ENCODE data around the gene LHPP.

- TF ChIP-seq CTCF (IDR thresholded peaks at IDR 0.05) (no peak), EP300 (IDR thresholded peaks at IDR 0.05; ENCODE audit: low read depth) (no peak), POLR2A (IDR thresholded peaks at IDR 0.05) (no peak)
Measured at GRCh38 chr10:124639646-124640045, 178.0 kb downstream of the LHPP start.

Data from transverse colon (tissue), 3 donors.